ENCODE data around the gene PTPRK. TPM values are rescaled to one million over a fixed set of nuclear protein-coding genes. Genes with fewer than 3 reads are reported as not detected.

PTPRK gene
- total and polyA plus RNA-seq, 9 of the 15 experiments (the other 6 are each of a cell fraction or from before 2014, with no cell fraction given): 0.04 to 0.51 TPM; not detected in 7

- H3K4me3 ChIP-seq: no peak overlapping the region
- ATAC-seq (no peak), DNase-seq (ENCODE audit: extremely low read depth in 1 of 4, low spot score in 3 of 4) (no peak), FAIRE-seq (no peak)
- WGBS (ENCODE audit: insufficient coverage, low coverage, missing lambda C conversion rate): 2% methylated on average over 3 of the region's 3 CpGs
- H3K9ac ChIP-seq (ENCODE audit: insufficient read depth in 1 of 2, low read depth in 2 of 2, low read length in 2 of 2): no peak overlapping the region
- no peaks in the 10 kb centered on the region for H3K79me2 ChIP-seq (ENCODE audit: control insufficient read depth, insufficient read depth, low read length)
- no peaks in the 10 kb centered on the region for H3K9me1 ChIP-seq (ENCODE audit: control insufficient read depth, insufficient read depth, low read length)
- no peak overlapping the region for H3K4me2 ChIP-seq (ENCODE audit: insufficient read depth, low read length)
- no peaks in the 10 kb centered on the region; the same call in 1 of the 2 replicates for H3K9me3 ChIP-seq (replicated peaks; ENCODE audit: control insufficient read depth, insufficient read depth, low read depth, low read length)
- H3K27ac ChIP-seq (ENCODE audit: extremely low read depth, low read depth, low read length): no peak overlapping the region
- H3K27me3 ChIP-seq (ENCODE audit: control insufficient read depth in 2 of 2, insufficient read depth in 2 of 2, low read length in 2 of 2): no peaks in the 10 kb centered on the region
- ChIA-PET POLR2A (no interaction called here), CTCF (ENCODE audit: low intra/inter-chr PET ratio) (no interaction called here)
- no peaks in the 10 kb centered on the region for H3K4me1 ChIP-seq (replicated peaks in 1 of 2; ENCODE audit: control insufficient read depth in 2 of 2, insufficient read depth in 2 of 2, low read length in 2 of 2)
- H4K20me1 ChIP-seq (replicated peaks; ENCODE audit: control insufficient read depth, insufficient read depth, low read length): no peaks in the 10 kb centered on the region
- H2AFZ ChIP-seq (ENCODE audit: low read depth, low read length): no peak overlapping the region
- no peaks in the 10 kb centered on the region for H3K36me3 ChIP-seq (ENCODE audit: control insufficient read depth, insufficient read depth, low read length)
- in situ Hi-C loops (cut with MboI) (no loop called here), intact Hi-C loops (cut with micrococcal nuclease) (no loop called here)
- BruUV-seq (replicated peaks): no TSS peak
- TF ChIP-seq TAF7 (tag; IDR thresholded peaks at IDR 0.05): no peak
- no peak for TF ChIP-seq GTF2F1 (IDR thresholded peaks at IDR 0.05; ENCODE audit: low read depth, low read length)
- TF ChIP-seq L3MBTL2 (IDR thresholded peaks at IDR 0.05): no peak
- TF ChIP-seq SREBF2 (CRISPR knock-in tag; IDR thresholded peaks at IDR 0.05): no peak
- no peak for TF ChIP-seq RB1 (IDR thresholded peaks at IDR 0.05; ENCODE audit: low read depth)
- TF ChIP-seq GATAD2B (IDR thresholded peaks at IDR 0.05; ENCODE audit: borderline replicate concordance): no peak
- no peak for TF ChIP-seq DPF2 (IDR thresholded peaks at IDR 0.05)
- no peak for TF ChIP-seq HSF4 (CRISPR knock-in tag; IDR thresholded peaks at IDR 0.05; ENCODE audit: borderline replicate concordance)
- TF ChIP-seq SMARCC2 (IDR thresholded peaks at IDR 0.05; ENCODE audit: low read depth): no peak
- no peak for TF ChIP-seq DIDO1 (tag; IDR thresholded peaks at IDR 0.05; ENCODE audit: low read depth)
- no peak for TF ChIP-seq PRPF4 (IDR thresholded peaks at IDR 0.05; ENCODE audit: insufficient read depth, low read depth, low read length, poor library complexity, severe bottlenecking)
- TF ChIP-seq TSHZ1 (CRISPR knock-in tag; IDR thresholded peaks at IDR 0.05): no peak
- TF ChIP-seq BRF2 (IDR thresholded peaks at IDR 0.05; ENCODE audit: borderline replicate concordance, insufficient read depth, insufficient read length): no peak
- no peak for TF ChIP-seq TAF9B (IDR thresholded peaks at IDR 0.05; ENCODE audit: partially characterized antibody)
- TF ChIP-seq ZNF280B (CRISPR knock-in tag; IDR thresholded peaks at IDR 0.05): no peak
- TF ChIP-seq ATF7 (IDR thresholded peaks at IDR 0.05): no peak
- TF ChIP-seq E2F6 (IDR thresholded peaks at IDR 0.05; ENCODE audit: borderline replicate concordance in 1 of 2, extremely low read depth in 1 of 2, insufficient read depth in 1 of 2, insufficient read length in 1 of 2, low read depth in 1 of 2, low read length in 1 of 2, poor library complexity in 1 of 2, severe bottlenecking in 1 of 2): no peak
Observed at GRCh38 chr6:128131566-128131965, 388.8 kb downstream of the PTPRK start.

All from K562 (cell line).